GM18861 (cell line): ENCODE data around the gene LMBR1.
"Not testable (repeated sequence)": the region's sequence is repeated elsewhere in the genome, so short reads cannot be mapped to it uniquely, and the experiment has no call there.

Experiments
- ATAC-seq: cut with Tn5 transposase; IDR thresholded peaks from one replicate; pipeline ENCODE4 v1.9.1; 2021; ENCODE audit not compliant: unreplicated experiment

LMBR1 gene

GRCh38 chr7:156892821-156893706 is at the start of gene LMBR1:
Gene LMBR1 (minus strand): TSS chr7:156893183. CDS start chr7:156892993, 190 bp downstream.
- peak; percentile 58 for ATAC-seq

GRCh38 chr7:156942708-156943090 is 49.7 kb upstream of the LMBR1 start:
- no peak for ATAC-seq

- no peak for ATAC-seq
Measured at GRCh38 chr7:156941393-156942182, 48.6 kb upstream of the LMBR1 start.

GRCh38 chr7:156940421-156941122 is 47.6 kb upstream of the LMBR1 start:
- ATAC-seq = no peak

- ATAC-seq = not testable (repeated sequence)
Measured at GRCh38 chr7:156936766-156937165, 43.8 kb upstream of the LMBR1 start.

- no peak for ATAC-seq
Measured at GRCh38 chr7:156935250-156935649, 42.3 kb upstream of the LMBR1 start.

GRCh38 chr7:156932006-156932405 is 39.0 kb upstream of the LMBR1 start:
- no peak for ATAC-seq

GRCh38 chr7:156929789-156930539 is 37.0 kb upstream of the LMBR1 start:
- ATAC-seq = no peak

- no peak for ATAC-seq
Measured at GRCh38 chr7:156928406-156928747, 35.4 kb upstream of the LMBR1 start.

- no peak for ATAC-seq
Measured at GRCh38 chr7:156927571-156928405, 34.8 kb upstream of the LMBR1 start.

- ATAC-seq = not testable (repeated sequence)
Measured at GRCh38 chr7:156925821-156926220, 32.8 kb upstream of the LMBR1 start.

- not testable (repeated sequence) for ATAC-seq
Measured at GRCh38 chr7:156922304-156922703, 29.3 kb upstream of the LMBR1 start.

- ATAC-seq = not testable (repeated sequence)
Measured at GRCh38 chr7:156920487-156921373, 27.7 kb upstream of the LMBR1 start.

GRCh38 chr7:156920076-156920475 is 27.1 kb upstream of the LMBR1 start:
- ATAC-seq = no peak

- peak; percentile 20 for ATAC-seq
Measured at GRCh38 chr7:156919132-156919713, 26.2 kb upstream of the LMBR1 start.

- peak; percentile 36 for ATAC-seq
Measured at GRCh38 chr7:156918635-156919034, 25.7 kb upstream of the LMBR1 start.

GRCh38 chr7:156909574-156910252 is 16.7 kb upstream of the LMBR1 start:
- not testable (repeated sequence) for ATAC-seq

GRCh38 chr7:156907656-156908055 is 14.7 kb upstream of the LMBR1 start:
- no peak for ATAC-seq
